T-helper 1 cell treated with Interleukin-12 subunit alpha and Interleukin-12 subunit beta and Interleukin-4 antibody, amounts not matched to agents 30 ng/mL and 1 ng/mL, for 36 hours (primary cell): Measurements from ENCODE around the gene KPRP. TPM values are rescaled to one million over a fixed set of nuclear protein-coding genes. Genes with fewer than 3 reads are reported as not detected.

Experiments
- intact Hi-C: fragments of 100-400 bp; cut with micrococcal nuclease; formaldehyde crosslinking; loops from one replicate; pipeline ENCODE4 v1.15.1; 2024
- total RNA-seq: library from RNA; stranded (reverse); gene quantifications from 2 replicates; pipeline ENCODE4 v1.2.3, GENCODE V29; 2022

The KPRP gene
- total RNA-seq, 1 donor from 2014 or later = not detected

DNA sequence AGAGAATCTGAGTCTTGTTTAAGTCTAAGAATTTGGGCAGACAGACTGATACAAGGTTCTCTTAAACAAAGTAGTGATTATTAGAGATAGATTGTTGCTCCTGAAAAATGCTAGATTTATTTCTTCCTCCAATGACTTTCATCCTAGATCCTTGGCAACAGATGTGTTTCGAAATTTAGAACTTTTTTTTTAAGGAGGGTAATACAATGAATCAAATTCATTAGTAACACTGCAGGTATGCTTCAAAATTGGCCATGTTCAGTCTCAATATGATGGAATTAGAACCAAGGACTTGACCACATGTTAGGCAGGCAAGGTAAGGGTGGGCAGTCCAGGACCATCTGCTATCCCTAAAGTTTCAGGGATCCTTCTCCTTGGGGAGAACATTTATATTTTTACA, 12.6 kb downstream of the KPRP start:
- intact Hi-C loops = no loop called here

DNA sequence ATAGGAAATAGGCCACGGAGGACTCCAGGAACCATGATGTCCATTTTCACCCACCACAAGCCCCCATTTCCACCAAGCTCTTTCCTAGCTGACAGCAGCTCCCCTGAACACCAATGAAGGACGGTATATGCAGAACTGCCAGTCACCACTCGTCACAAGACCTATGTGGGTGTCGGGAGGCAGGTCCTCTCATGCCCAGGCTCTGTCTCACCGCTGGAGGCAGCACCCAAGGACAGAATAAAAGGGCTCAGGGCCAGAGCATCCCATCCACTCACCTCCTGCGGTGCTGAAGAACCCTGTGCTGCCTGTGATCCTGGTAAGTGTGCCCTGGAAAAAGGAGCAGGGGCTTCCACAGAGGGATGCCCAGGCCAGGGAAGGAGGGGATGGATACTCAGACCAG, 17.1 kb downstream of the KPRP start, which contains the start of gene LCE1F:
TSS of gene LCE1F (plus strand) at position 266 of the 400 bp plus-strand sequence. CDS start 1,232 bp downstream, outside the sequence.
- intact Hi-C loops = no loop called here

DNA sequence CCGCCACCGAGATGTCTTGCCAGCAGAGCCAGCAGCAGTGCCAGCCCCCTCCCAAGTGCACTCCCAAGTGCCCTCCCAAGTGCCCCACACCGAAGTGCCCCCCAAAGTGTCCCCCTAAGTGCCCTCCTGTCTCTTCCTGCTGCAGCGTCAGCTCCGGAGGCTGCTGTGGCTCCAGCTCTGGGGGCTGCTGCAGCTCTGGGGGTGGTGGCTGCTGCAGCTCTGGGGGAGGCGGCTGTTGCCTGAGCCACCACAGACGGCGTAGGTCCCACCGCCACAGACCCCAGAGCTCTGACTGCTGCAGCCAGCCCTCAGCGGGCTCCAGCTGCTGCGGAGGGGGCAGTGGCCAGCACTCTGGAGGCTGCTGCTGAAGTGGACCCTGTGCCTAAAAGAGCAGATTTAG, 18.5 kb downstream of the KPRP start:
- intact Hi-C loops = no loop called here

DNA sequence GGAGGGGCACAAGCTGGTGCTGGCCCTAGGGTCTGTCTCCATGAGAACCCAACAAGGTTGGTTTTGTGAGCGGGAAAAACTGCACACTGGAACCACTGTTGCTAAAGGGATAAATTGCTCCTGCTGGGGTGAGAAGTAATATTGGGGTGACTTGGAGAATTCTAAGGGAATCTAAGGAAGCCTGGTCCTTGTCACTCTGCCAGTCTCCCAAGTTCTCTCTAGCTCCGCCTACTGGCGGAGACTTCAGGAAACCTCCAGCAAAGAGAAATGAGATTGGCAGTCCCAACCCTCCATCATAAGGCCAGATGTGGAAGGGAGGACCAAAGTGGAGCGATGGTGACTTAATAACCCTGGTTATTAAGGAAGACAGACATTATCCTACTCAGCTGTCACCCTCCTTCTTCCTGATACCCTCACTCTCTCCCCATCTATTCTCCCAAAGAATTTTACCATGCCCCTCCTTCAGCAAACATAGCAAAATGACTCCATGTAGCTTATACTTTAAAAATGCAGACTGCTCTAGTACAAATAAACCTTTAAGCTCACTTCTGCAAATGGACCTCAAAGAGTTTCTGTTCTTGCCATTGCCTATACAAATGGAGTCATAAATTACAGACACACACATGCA, 19.8 kb downstream of the KPRP start:
- intact Hi-C loops = no loop called here

DNA sequence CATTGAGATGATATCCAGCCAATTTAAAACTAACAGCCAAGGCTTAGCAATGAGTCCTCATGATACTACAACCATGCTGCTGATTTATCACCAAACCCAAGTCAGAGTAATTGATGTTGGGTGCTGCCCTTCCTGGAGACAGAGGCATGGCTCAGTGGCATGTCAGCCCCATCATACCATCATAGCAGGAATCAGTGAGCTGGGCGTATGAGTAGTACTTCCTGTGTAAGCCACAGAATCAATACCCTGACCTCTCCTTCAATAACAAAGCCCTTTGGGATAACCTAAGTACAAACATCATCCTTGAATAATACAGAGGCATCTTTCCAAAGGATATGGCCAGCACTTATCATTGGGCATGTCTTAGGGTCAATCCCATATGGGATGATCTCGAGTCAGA, 25.3 kb downstream of the KPRP start:
- intact Hi-C loops = no loop called here

DNA sequence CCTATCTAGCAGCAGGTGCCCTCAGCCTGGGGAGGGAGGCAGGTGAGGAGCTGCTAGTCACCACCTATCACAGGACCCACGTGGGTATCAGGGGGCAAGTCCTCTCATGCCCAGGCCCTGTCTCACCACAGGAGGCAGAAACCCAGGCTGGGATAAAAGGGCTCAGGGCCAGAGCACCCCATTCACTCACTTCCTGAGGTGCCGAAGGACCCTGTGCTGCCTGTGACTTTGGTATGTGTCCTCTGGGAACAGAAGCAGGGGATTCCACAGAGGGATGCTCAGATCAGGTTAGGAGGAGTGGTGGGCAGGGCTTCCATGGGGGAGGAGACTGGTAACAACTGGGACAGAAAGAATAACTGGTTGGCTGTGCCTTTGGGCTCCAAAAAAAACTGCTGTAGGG, 28.3 kb downstream of the KPRP start, which contains the start of gene LCE1E:
TSS of gene LCE1E (plus strand) at position 181 of the 400 bp plus-strand sequence. CDS start 1,043 bp downstream, outside the sequence.
- intact Hi-C loops = no loop called here

DNA sequence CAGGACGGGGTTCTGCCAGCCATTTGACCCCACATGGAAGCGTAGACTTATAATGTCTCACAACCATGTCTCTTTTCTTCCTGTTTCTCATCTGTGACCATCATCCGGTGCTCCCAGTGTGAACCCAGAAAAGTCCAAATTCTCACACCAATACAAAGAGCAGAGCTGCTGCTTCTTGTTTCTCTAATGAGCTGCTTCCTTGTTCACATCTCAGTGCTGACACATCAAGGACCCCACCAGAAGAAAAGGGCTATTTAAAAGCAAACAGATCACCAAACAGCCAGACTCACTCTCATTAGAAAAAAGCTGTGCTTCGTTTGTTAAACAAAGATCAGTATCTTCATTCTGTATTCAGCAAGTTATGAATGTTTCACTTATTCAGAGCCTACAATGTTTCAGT, 37.9 kb downstream of the KPRP start:
- intact Hi-C loops = no loop called here

DNA sequence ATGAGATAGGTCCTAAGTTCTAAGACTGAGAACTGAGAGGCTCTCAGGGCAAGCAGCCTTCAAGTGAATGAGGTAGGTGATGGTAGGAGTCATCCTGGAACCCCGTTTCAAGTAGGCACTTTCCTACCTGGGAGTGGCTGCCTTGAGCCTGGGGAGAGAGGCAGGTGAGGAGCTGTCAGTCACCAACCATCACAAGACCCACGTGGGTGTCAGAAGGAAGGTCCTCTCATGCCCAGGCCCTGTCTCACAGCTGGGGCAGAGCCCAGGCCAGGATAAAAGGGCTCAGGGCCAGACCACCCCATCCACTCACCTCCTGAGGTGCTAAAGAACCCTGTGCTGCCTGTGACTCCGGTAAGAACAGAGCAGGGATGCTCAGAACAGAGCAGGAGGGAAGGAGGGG, 38.6 kb downstream of the KPRP start, which contains the start of gene LCE1D:
TSS of gene LCE1D (plus strand) at position 301 of the 400 bp plus-strand sequence. CDS start 1,074 bp downstream, outside the sequence.
- intact Hi-C loops = no loop called here

DNA sequence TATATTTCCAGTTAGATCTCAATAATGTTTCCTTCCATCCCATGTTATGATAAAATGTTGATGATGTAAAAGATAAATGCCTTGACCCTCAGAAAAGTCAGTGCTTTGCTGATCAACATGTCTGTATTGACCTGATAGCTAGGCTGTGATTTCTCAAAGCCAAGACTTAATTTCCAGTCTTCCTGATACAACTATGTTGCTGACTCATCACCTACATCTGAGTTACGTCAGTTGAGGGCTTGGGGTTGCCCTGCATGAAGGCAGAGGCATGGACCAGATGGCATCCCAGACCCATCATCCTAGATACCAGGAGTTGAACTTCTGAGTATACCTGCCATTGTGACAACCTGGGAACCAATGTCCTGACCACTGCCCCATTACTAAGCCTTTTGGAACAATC, 43.5 kb downstream of the KPRP start:
- intact Hi-C loops = no loop called here

DNA sequence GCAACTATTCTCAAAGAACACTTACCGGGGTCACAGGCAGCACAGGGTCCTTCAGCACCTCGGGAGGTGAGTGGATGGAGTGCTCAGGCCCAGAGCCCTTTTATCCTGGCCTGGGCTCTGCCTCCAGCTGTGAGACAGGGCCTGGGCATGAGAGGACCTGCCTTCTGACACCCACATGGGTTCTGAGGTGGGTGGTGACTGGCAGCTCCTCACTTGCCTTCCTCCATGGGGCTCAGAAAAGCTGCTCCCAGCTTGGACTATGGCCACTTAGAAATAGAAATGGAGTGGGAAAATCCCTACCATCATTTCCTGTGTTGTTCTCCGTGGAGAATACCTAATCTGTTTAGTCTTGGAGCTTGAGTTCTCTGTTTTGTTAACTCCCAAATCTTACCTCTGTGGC, 48.8 kb downstream of the KPRP start, which contains the start of gene LCE1C:
TSS of gene LCE1C (minus strand) at position 76 of the 400 bp plus-strand sequence. CDS start 1,173 bp downstream, outside the sequence.
- intact Hi-C loops = no loop called here

DNA sequence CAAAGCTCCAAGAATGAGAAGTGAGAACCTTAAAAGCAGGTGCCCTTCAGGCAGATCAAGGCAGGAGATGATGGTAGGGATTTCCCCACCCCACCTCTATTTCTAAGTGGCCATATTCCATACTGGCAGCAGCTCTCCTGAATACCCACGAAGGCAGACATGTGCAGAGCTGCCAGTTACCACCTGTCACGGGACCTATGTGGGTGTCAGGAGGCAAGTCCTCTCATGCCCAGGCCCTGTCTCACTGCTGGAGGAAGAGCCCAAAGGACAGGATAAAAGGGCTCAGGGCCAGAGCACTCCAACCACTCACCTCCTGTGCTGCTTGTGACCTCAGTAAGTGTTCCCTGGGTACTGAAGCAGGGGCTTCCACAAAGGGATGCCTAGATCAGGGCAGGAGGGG, 53.2 kb downstream of the KPRP start:
- intact Hi-C loops = no loop called here

Other genes with a start within 250 kb of the KPRP start
- not detected in 2 replicates for gene LCE5A, start 247.2 kb upstream of the KPRP start, total RNA-seq
- not detected in 2 replicates for gene CRCT1, start 243.5 kb upstream of the KPRP start, total RNA-seq
- gene LCE3E, start 191.2 kb upstream of the KPRP start, total RNA-seq = not detected in 2 replicates
- gene LCE3D, start 177.5 kb upstream of the KPRP start, total RNA-seq = not detected in 2 replicates
- gene LCE3C, start 157.8 kb upstream of the KPRP start, total RNA-seq = not detected in 2 replicates
- not detected in 2 replicates for gene LCE3B, start 144.2 kb upstream of the KPRP start, total RNA-seq
- gene LCE3A, start 134.9 kb upstream of the KPRP start, total RNA-seq = not detected in 2 replicates
- not detected in 2 replicates for gene LCE2D, start 94.6 kb upstream of the KPRP start, total RNA-seq
- not detected in 2 replicates for gene LCE2C, start 82.7 kb upstream of the KPRP start, total RNA-seq
- gene LCE2B, start 71.9 kb upstream of the KPRP start, total RNA-seq = not detected in 2 replicates
- not detected in 2 replicates for gene LCE2A, start 59.7 kb upstream of the KPRP start, total RNA-seq
- not detected in 2 replicates for gene LCE4A, start 49.9 kb upstream of the KPRP start, total RNA-seq
- not detected in 2 replicates for gene LCE1F, start 17.1 kb downstream of the KPRP start, total RNA-seq
- gene LCE1E, start 28.2 kb downstream of the KPRP start, total RNA-seq = not detected in 2 replicates
- not detected in 2 replicates for gene LCE1D, start 38.7 kb downstream of the KPRP start, total RNA-seq
- not detected in 2 replicates for gene LCE1C, start 48.6 kb downstream of the KPRP start, total RNA-seq
- not detected in 2 replicates for gene LCE1B, start 53.9 kb downstream of the KPRP start, total RNA-seq
- gene LCE1A, start 69.4 kb downstream of the KPRP start, total RNA-seq = not detected in 2 replicates
- not detected in 2 replicates for gene LCE6A, start 84.8 kb downstream of the KPRP start, total RNA-seq
- not detected in 2 replicates for gene LCE7A, start 102.0 kb downstream of the KPRP start, total RNA-seq
- gene SMCP, start 120.3 kb downstream of the KPRP start, total RNA-seq = not detected in 2 replicates
- not detected in 2 replicates for gene IVL, start 150.5 kb downstream of the KPRP start, total RNA-seq
- gene SPRR5, start 189.2 kb downstream of the KPRP start, total RNA-seq = not detected in 2 replicates
- gene SPRR4, start 212.6 kb downstream of the KPRP start, total RNA-seq = not detected in 2 replicates
- not detected in 2 replicates for gene SPRR1A, start 226.1 kb downstream of the KPRP start, total RNA-seq
- not detected in 2 replicates for gene SPRR3, start 243.7 kb downstream of the KPRP start, total RNA-seq